DND-41 (cell line): Measurements from ENCODE around the gene C13orf42.

Experiments used
- CTCF ChIP-seq: IDR thresholded peaks from 2 replicates; pipeline ENCODE4 v1.5.1; 2012; ENCODE audit warnings: borderline replicate concordance, low read length, moderate library complexity, mild to moderate bottlenecking; ENCODE audit not compliant: poor library complexity, severe bottlenecking; ENCODE audit errors: extremely low read depth
- EZH2 ChIP-seq: IDR thresholded peaks from 3 replicates; pipeline ENCODE4 v1.6.1; 2012; ENCODE audit warnings: borderline replicate concordance, low read depth, mild to moderate bottlenecking, moderate library complexity, low read length, inconsistent platforms; ENCODE audit not compliant: severe bottlenecking

GRCh38 chr13:51036418-51036817 lies 74.7 kb downstream of the C13orf42 start:
- TF ChIP-seq CTCF (no peak), EZH2 (no peak)
